Measurements from ENCODE around the gene DNMT3L. TPM values are rescaled to one million over a fixed set of nuclear protein-coding genes. Genes with fewer than 3 reads are reported as not detected.

DNMT3L gene
- not detected in 2 replicates for total RNA-seq

GRCh38 chr21:44261675-44262295 is at the start of gene DNMT3L:
DNMT3L (minus strand) TSS chr21:44261897; CDS start chr21:44261259, 638 bp downstream.

DNA sequence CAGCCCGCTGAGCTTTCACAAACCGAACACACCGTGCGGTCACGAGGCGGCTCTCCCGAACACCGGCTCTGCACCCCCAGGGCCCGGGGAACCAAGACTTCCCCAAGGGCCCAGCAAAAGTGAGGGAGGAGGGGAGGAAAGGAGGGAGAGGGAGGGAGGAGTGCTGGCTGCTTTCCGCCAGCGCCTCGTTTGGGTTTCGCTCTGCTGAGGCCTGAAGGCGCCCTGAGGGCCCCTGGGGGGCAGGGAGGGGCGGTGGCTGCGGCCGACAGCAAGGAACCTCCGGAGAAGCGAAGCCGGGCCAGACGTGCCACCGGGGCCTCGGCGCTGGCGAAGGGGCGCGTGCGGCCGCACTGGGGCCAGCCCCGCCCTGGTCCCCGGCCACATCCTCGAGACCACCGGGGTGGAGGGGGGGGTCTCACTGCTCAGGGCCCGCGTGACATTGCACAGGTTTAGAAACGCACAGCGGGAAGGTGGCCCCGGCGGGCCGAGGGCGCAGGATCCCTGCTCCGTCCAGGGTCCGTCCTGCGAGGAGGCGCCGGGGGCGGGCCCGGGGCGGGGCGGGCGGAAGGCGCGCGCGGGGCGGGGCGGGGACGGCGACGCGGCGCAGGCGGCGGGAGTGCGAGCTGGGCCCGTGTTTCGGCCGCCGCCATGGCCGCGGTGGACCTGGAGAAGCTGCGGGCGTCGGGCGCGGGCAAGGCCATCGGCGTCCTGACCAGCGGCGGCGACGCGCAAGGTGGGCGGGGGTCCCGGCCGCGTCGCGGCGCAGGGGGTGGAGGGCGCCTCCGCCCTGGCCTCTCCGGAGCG is 38.0 kb upstream of the DNMT3L start, which contains the start of gene PFKL:
Gene PFKL, plus strand, starts transcription at position 596 of the 804 bp plus-strand sequence. Its CDS starts 53 bp downstream, at position 649.

GRCh38 chr21:44285138-44285992 is 23.7 kb upstream of the DNMT3L start, which contains the start of gene AIRE:
AIRE (plus strand) TSS chr21:44285876; CDS start chr21:44286007, 131 bp downstream.

GRCh38 chr21:44240842-44241241 is 20.9 kb downstream of the DNMT3L start, which contains the start of gene ICOSLG:
ICOSLG (minus strand) TSS chr21:44240943; CDS start chr21:44240817, 126 bp downstream.

Other genes starting within 250 kb of the DNMT3L start
- 15.1 and 17.3 TPM in 2 replicates for gene TRAPPC10, start 249.6 kb downstream of the DNMT3L start, total RNA-seq
- gene PWP2, start 154.5 kb downstream of the DNMT3L start, total RNA-seq, result 1.4 and 2.7 TPM in 2 replicates
- 22.5 and 26.6 TPM in 2 replicates for gene GATD3, start 128.2 kb downstream of the DNMT3L start, total RNA-seq
- 0.65 and 1.1 TPM in 2 replicates for gene ICOSLG, start 21.0 kb downstream of the DNMT3L start, total RNA-seq
- 0.09 and 0.14 TPM in 2 replicates for gene AIRE, start 24.0 kb upstream of the DNMT3L start, total RNA-seq
- gene PFKL, start 38.2 kb upstream of the DNMT3L start, total RNA-seq, result 249 and 291 TPM in 2 replicates
- gene CFAP410, start 77.5 kb upstream of the DNMT3L start, total RNA-seq, result 9.2 and 11.7 TPM in 2 replicates
- under 0.01 TPM in 2 replicates for gene TRPM2, start 91.7 kb upstream of the DNMT3L start, total RNA-seq
- gene LRRC3, start 193.6 kb upstream of the DNMT3L start, total RNA-seq, result under 0.01 and 0.14 TPM in 2 replicates

Data from smooth muscle cell of bladder (primary cell).